H1 (cell line): ENCODE data around the gene CLBA1. TPM values are rescaled to one million over a fixed set of nuclear protein-coding genes. Genes with fewer than 3 reads are reported as not detected.
A peak's percentile ranks its signal among the peaks of the same experiment; 100 is the strongest.
"Not testable (repeated sequence)": the region's sequence is repeated elsewhere in the genome, so short reads cannot be mapped to it uniquely, and the experiment has no call there.

ENCODE experiments used
- CTCF ChIA-PET: fragments of 300-600 bp; sonication (Branson Sonifier 250); formaldehyde crosslinking; loops from one replicate; lab custom pipeline; 2021; ENCODE audit not compliant: partially characterized antibody; lab: Charles Lee
- POLR2A ChIA-PET: fragments of 300-600 bp; sonication (Branson Sonifier 250); formaldehyde crosslinking; loops from one replicate; lab custom pipeline; 2021; ENCODE audit warnings: inconsistent platforms; ENCODE audit not compliant: partially characterized antibody; lab: Charles Lee
- DNase-seq, 2 experiments: peaks; one replicate each; pipeline versions ENCODE4 v3.0.0 to v3.0.0-alpha.2; 2010 to 2022; ENCODE audit warnings: low spot score in 2 of 2, low read depth in 1 of 2, mixed read lengths in 1 of 2
- FAIRE-seq: peaks from 2 replicates; lab custom pipeline; 2011; peaks lifted over from hg19 to GRCh38; lab: Jason Lieb, UNC
- H2AFZ ChIP-seq: 2 replicates; pipeline ENCODE4 v1.8.1; 2012; ENCODE audit warnings: low read length, inconsistent platforms
- H2AK5ac ChIP-seq: 2 replicates; pipeline ENCODE4 v1.6.1; 2013; ENCODE audit warnings: low read depth, low read length
- H2BK120ac ChIP-seq: replicated peaks from 2 replicates; pipeline ENCODE3; 2013; ENCODE audit warnings: low read depth, low read length, inconsistent platforms
- H2BK12ac ChIP-seq: 2 replicates; pipeline ENCODE4 v1.6.1; 2013; ENCODE audit warnings: low read depth, low read length
- H2BK15ac ChIP-seq: 2 replicates; pipeline ENCODE4 v1.6.1; 2013; ENCODE audit warnings: low read length
- H2BK20ac ChIP-seq: 2 replicates; pipeline ENCODE4 v1.6.1; 2013; ENCODE audit warnings: low read length
- H2BK5ac ChIP-seq: 2 replicates; pipeline ENCODE4 v1.6.1; 2013; ENCODE audit warnings: low read depth, low read length
- H3K14ac ChIP-seq: 2 replicates; pipeline ENCODE4 v1.6.1; 2013; ENCODE audit warnings: inconsistent platforms; ENCODE audit not compliant: insufficient read length
- H3K18ac ChIP-seq: 2 replicates; pipeline ENCODE4 v1.6.1; 2013; ENCODE audit warnings: low read length; ENCODE audit errors: extremely low read depth
- H3K23ac ChIP-seq: 2 replicates; pipeline ENCODE4 v1.6.1; 2013; ENCODE audit warnings: inconsistent platforms; ENCODE audit not compliant: insufficient read length
- H3K23me2 ChIP-seq: 2 replicates; pipeline ENCODE4 v1.6.1; 2013; ENCODE audit warnings: low read depth, low read length
- H3K27ac ChIP-seq: 2 replicates; pipeline ENCODE4 v1.6.1; 2011; ENCODE audit warnings: low read depth, low read length, inconsistent platforms
- H3K27me3 ChIP-seq, 4 experiments: replicated peaks in 1 of 4; 1 replicate in 1 of 4; 2 replicates in 3 of 4; pipeline versions ENCODE4 v1.6.1 to v1.8.1; 2011 to 2013; ENCODE audit warnings: low read length in 3 of 4, mild to moderate bottlenecking in 3 of 4, inconsistent platforms in 2 of 4, mixed read lengths in 2 of 4, moderate library complexity in 1 of 4; ENCODE audit not compliant: control insufficient read depth in 3 of 4, insufficient read depth in 3 of 4; ENCODE audit errors: extremely low read depth in 1 of 4
- H3K36me3 ChIP-seq, 4 experiments: 2 replicates each; pipeline versions ENCODE4 v1.6.1 to v1.8.1; 2011 to 2013; ENCODE audit warnings: mild to moderate bottlenecking in 4 of 4, low read length in 3 of 4, moderate library complexity in 2 of 4, control low read depth in 1 of 4, inconsistent platforms in 1 of 4; ENCODE audit not compliant: insufficient read depth in 4 of 4, control insufficient read depth in 2 of 4
- H3K4ac ChIP-seq: replicated peaks from 2 replicates; pipeline ENCODE3; 2013; ENCODE audit warnings: low read length, low read depth, mixed read lengths, inconsistent platforms; ENCODE audit not compliant: insufficient read length
- H3K4me1 ChIP-seq, 4 experiments: replicated peaks in 1 of 4; 1 replicate in 1 of 4; 2 replicates in 3 of 4; pipeline versions ENCODE4 v1.6.1 to v1.8.1; 2011 to 2013; ENCODE audit warnings: low read length in 3 of 4, inconsistent platforms in 2 of 4, mixed read lengths in 1 of 4; ENCODE audit not compliant: insufficient read depth in 4 of 4, control insufficient read depth in 3 of 4
- H3K4me2 ChIP-seq, 2 experiments: 2 replicates each; pipeline versions ENCODE4 v1.6.1 to v1.8.1; 2011 to 2013; ENCODE audit warnings: low read depth in 2 of 2, low read length in 2 of 2, control low read depth in 1 of 2, inconsistent platforms in 1 of 2, mild to moderate bottlenecking in 1 of 2; ENCODE audit not compliant: insufficient read depth in 1 of 2
- H3K4me3 ChIP-seq, 4 experiments: fragments of 200-600, 300-600 bp in 1 of 4; sonication (generic), shearing (Covaris generic), sonication (Bioruptor Twin) in 1 of 4; 2 replicates each; pipeline versions ENCODE4 v1.5.1 to v1.8.1; 2011 to 2016; ENCODE audit warnings: low read length in 4 of 4, low read depth in 3 of 4, control low read depth in 2 of 4, inconsistent platforms in 2 of 4, mild to moderate bottlenecking in 2 of 4, mixed read lengths in 1 of 4, moderate library complexity in 1 of 4; ENCODE audit not compliant: insufficient read depth in 2 of 4; ENCODE audit errors: extremely low read depth in 1 of 4
- H3K56ac ChIP-seq: replicated peaks from 2 replicates; pipeline ENCODE3; 2013; ENCODE audit warnings: low read depth, mild to moderate bottlenecking, mixed read lengths, low read length, inconsistent platforms; ENCODE audit not compliant: insufficient read length
- H3K79me1 ChIP-seq: 2 replicates; pipeline ENCODE4 v1.6.1; 2013; ENCODE audit warnings: low read depth, low read length, control low read depth
- H3K79me2 ChIP-seq, 2 experiments: 2 replicates each; pipeline versions ENCODE4 v1.6.1 to v1.8.1; 2012 to 2013; ENCODE audit warnings: low read length in 2 of 2, mild to moderate bottlenecking in 2 of 2, inconsistent platforms in 1 of 2; ENCODE audit not compliant: insufficient read depth in 2 of 2, control insufficient read depth in 1 of 2
- H3K9ac ChIP-seq, 4 experiments: replicated peaks in 1 of 4; 1 replicate in 1 of 4; 2 replicates in 3 of 4; pipeline versions ENCODE4 v1.6.1 to v1.8.1; 2011 to 2013; ENCODE audit warnings: low read depth in 3 of 4, low read length in 3 of 4, control low read depth in 2 of 4, mild to moderate bottlenecking in 2 of 4, moderate library complexity in 2 of 4, inconsistent platforms in 1 of 4; ENCODE audit errors: extremely low read depth in 1 of 4
- H3K9me3 ChIP-seq, 2 experiments: 2 replicates each; pipeline versions ENCODE4 v1.6.1 to v1.8.1; 2012 to 2013; ENCODE audit warnings: mild to moderate bottlenecking in 2 of 2, moderate library complexity in 2 of 2, control low read depth in 1 of 2, inconsistent platforms in 1 of 2, low read depth in 1 of 2, low read length in 1 of 2, mixed read lengths in 1 of 2; ENCODE audit not compliant: insufficient read depth in 2 of 2
- H4K20me1 ChIP-seq, 2 experiments: replicated peaks in 1 of 2; 2 replicates each; pipeline versions ENCODE3 to v1.8.1; 2011 to 2013; ENCODE audit warnings: inconsistent platforms in 2 of 2, low read length in 2 of 2, mild to moderate bottlenecking in 1 of 2; ENCODE audit not compliant: insufficient read depth in 2 of 2, control insufficient read depth in 1 of 2
- H4K5ac ChIP-seq: 2 replicates; pipeline ENCODE4 v1.6.1; 2013; ENCODE audit warnings: low read length, low read depth, mixed read lengths, inconsistent platforms; ENCODE audit not compliant: insufficient read length
- H4K8ac ChIP-seq: 2 replicates; pipeline ENCODE4 v1.8.0; 2013; ENCODE audit warnings: mild to moderate bottlenecking, moderate library complexity, low read length, inconsistent platforms; ENCODE audit not compliant: insufficient read depth; ENCODE audit errors: extremely low read depth
- H4K91ac ChIP-seq: replicated peaks from 2 replicates; pipeline ENCODE3; 2013; ENCODE audit warnings: low read length, mixed read lengths, inconsistent platforms; ENCODE audit not compliant: insufficient read length
- WGBS, 2 experiments: shearing (Covaris generic) in 1 of 2; methylation state at CpG; one replicate each; pipeline versions ENCODE4 v1.1.6 to v1.1.7; 2013 to 2015; ENCODE audit warnings: low lambda C conversion rate in 2 of 2, mixed read lengths in 2 of 2, inconsistent platforms in 1 of 2, low coverage in 1 of 2, missing lambda C conversion rate in 1 of 2; ENCODE audit not compliant: insufficient replicate concordance in 2 of 2, insufficient coverage in 1 of 2, insufficient read length in 1 of 2; ENCODE audit errors: extremely low coverage in 1 of 2, missing lambda C conversion rate in 1 of 2; 5-methylcytosine and 5-hydroxymethylcytosine counted together
- polyA plus RNA-seq, 7 experiments: library from polyadenylated mRNA; depleted of rRNA in 3 of 7; stranded (reverse) in 5 of 7; unstranded in 2 of 7; fragments of >200 nt in 5 of 7; fragments of 200-250 nt in 2 of 7; gene quantifications; 1 replicate in 5 of 7; 2 replicates in 1 of 7; 4 replicates in 1 of 7; pipeline versions ENCODE4 v1.2.1 to v1.2.3, GENCODE V29; 2011 to 2013; ENCODE audit warnings: missing spikeins in 2 of 7, mixed read lengths in 2 of 7
- total RNA-seq: library from RNA; stranded (reverse); fragmentation: NEBNext Ultra II Directional; extraction: Animal tissue kit (Norgen Biotek cat#: 25700); gene quantifications from 2 replicates; pipeline ENCODE4 v1.2.1, GENCODE V29; 2021

CLBA1 gene
- total and polyA plus RNA-seq, 2 of the 8 experiments (the other 6 are each of a cell fraction or from before 2014, with no cell fraction given): 1.6 to 2.4 TPM

DNA sequence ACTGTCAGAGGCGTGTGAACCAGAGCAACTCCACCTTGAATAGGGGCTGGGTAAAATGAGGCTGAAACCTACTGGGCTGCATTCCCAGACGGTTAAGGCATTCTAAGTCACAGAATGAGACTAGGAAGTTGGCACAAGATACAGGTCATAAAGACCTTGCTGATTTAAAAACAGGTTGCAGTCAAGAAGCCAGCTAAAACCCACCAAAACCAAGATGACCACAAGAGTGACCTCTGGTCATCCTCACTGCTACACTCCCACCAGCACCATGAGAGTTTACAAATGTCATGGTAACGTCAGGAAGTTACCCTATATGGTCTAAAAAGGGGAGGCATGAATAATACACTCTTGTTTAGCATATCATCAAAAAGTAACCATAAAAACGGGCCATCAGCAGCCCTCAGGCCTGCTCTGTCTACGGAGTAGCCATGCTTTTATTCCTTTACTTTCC, 46.9 kb downstream of the CLBA1 start:
- not testable (repeated sequence) for H3K27ac ChIP-seq, H3K14ac ChIP-seq, H2BK120ac ChIP-seq, H4K91ac ChIP-seq, H3K9ac ChIP-seq, H2BK15ac ChIP-seq, H2AK5ac ChIP-seq, H3K4ac ChIP-seq, DNase-seq, H3K4me1 ChIP-seq, H3K36me3 ChIP-seq, FAIRE-seq, H2BK20ac ChIP-seq, H3K18ac ChIP-seq, H2BK12ac ChIP-seq, H3K23me2 ChIP-seq, H2AFZ ChIP-seq, H4K20me1 ChIP-seq, H3K79me2 ChIP-seq, H2BK5ac ChIP-seq, H3K56ac ChIP-seq, H3K23ac ChIP-seq, H3K9me3 ChIP-seq, H4K5ac ChIP-seq, H4K8ac ChIP-seq, H3K79me1 ChIP-seq, H3K4me3 ChIP-seq
- peaks cover 2 to 27% (median 20%) of the 10 kb centered on the region in 4 experiments for H3K27me3 ChIP-seq
- peak overlapping the region in 1 of 2 experiments; percentile 36; a peak in 1 of 4 replicates for H3K4me2 ChIP-seq
- ChIA-PET POLR2A (interaction anchor here (0.7 kb wide), 1 partner anchor 159 kb away, joined by 3 read pairs; no protein-coding TSS in a partner anchor), CTCF (interaction anchor here (0.7 to 1.5 kb wide), 4 partner anchors 14 to 335 kb away, joined by 3 to 5 read pairs (median 4); no protein-coding TSS in a partner anchor)
- WGBS, 2 experiments: 84% methylated on average over 5 of the region's 5 CpGs; no CpG with 5 or more reads in 1 of the 2 experiments
